Measurements from ENCODE around the gene HSPBP1.

DNA sequence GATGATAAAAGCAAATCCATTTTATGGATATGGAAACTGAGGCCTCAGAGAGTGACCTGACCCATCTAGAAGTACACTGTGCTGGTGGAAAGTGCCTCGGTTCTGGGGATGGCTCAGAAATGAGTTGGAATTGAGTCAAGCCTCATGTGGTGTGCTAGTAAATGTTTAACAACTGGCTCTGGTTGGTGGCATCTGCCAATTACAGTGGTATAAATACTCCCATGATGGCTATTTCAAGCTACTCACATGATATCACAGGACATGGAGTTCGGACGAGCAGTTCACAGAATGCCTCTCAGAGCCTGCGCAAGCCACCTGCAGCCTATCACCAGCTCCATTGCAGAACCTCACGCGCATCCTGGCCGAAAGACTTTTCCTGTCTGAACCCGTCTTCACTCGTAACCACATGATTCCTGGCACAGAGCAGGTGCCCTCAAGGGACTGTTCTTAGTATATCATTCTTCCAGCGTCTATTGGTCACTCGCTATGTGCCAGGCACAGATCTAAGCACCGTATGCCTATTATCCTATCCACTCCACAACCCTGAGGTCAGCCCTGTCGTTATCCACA, 36.1 kb upstream of the HSPBP1 start:
- TF ChIP-seq, protein P1, sequence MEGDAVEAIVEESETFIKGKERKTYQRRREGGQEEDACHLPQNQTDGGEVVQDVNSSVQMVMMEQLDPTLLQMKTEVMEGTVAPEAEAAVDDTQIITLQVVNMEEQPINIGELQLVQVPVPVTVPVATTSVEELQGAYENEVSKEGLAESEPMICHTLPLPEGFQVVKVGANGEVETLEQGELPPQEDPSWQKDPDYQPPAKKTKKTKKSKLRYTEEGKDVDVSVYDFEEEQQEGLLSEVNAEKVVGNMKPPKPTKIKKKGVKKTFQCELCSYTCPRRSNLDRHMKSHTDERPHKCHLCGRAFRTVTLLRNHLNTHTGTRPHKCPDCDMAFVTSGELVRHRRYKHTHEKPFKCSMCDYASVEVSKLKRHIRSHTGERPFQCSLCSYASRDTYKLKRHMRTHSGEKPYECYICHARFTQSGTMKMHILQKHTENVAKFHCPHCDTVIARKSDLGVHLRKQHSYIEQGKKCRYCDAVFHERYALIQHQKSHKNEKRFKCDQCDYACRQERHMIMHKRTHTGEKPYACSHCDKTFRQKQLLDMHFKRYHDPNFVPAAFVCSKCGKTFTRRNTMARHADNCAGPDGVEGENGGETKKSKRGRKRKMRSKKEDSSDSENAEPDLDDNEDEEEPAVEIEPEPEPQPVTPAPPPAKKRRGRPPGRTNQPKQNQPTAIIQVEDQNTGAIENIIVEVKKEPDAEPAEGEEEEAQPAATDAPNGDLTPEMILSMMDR (IDR thresholded peaks at IDR 0.05), result no peak
- TF ChIP-seq EP300 (IDR thresholded peaks at IDR 0.05) (no peak), POLR2A (IDR thresholded peaks at IDR 0.05) (no peak), POLR2AphosphoS5 (IDR thresholded peaks at IDR 0.05) (no peak)
